B cell (primary cell): ENCODE measurements around the gene SECTM1. TPM values are rescaled to one million over a fixed set of nuclear protein-coding genes. Genes with fewer than 3 reads are reported as not detected.

ENCODE experiments used
- ATAC-seq: fragments of 200-7000 bp; cut with Tn5 transposase; one replicate; pipeline ENCODE4 v1.10.0; 2021; ENCODE audit warnings: low read depth, mild to moderate bottlenecking, moderate number of reproducible peaks, moderate library complexity
- CTCF ChIA-PET: fragments of 350-600 bp; sonication (Branson Sonifier 250); formaldehyde crosslinking; loops from one replicate; lab custom pipeline; 2021; ENCODE audit warnings: antibody characterized with exemption, inconsistent platforms; lab: Charles Lee
- POLR2A ChIA-PET: fragments of 350-600 bp; sonication (Branson Sonifier 250); formaldehyde crosslinking; loops from one replicate; lab custom pipeline; 2021; ENCODE audit warnings: antibody characterized with exemption; lab: Charles Lee
- DNase-seq: peaks from one replicate; pipeline ENCODE4 v3.0.0; 2013
- H2AFZ ChIP-seq: 2 replicates; pipeline ENCODE4 v1.6.1; 2012; ENCODE audit warnings: mild to moderate bottlenecking, low read depth, low read length; ENCODE audit not compliant: insufficient read depth, poor library complexity, severe bottlenecking
- H3K27ac ChIP-seq, 2 donors: 1 replicate in 1 of 2; 2 replicates in 1 of 2; pipeline ENCODE4 v1.5.1; 2012 to 2013; ENCODE audit warnings: low read length in 2 of 2, mild to moderate bottlenecking in 2 of 2, moderate library complexity in 1 of 2
- H3K27me3 ChIP-seq, 4 experiments: fragments of 200-600 bp in 1 of 4; sonication (generic) in 1 of 4; replicated peaks in 1 of 4; 1 replicate in 2 of 4; 2 replicates in 2 of 4; pipeline versions ENCODE4 v1.6.1 to v1.7.0; 2013 to 2016; ENCODE audit warnings: low read length in 3 of 4, mild to moderate bottlenecking in 2 of 4, mixed read lengths in 1 of 4, moderate library complexity in 1 of 4; ENCODE audit not compliant: insufficient read depth in 4 of 4, control insufficient read depth in 3 of 4; ENCODE audit errors: control extremely low read depth in 1 of 4
- H3K36me3 ChIP-seq, 2 experiments: replicated peaks in 1 of 2; 1 replicate in 1 of 2; 2 replicates in 1 of 2; pipeline versions ENCODE4 v1.6.1 to v1.7.1; 2013; ENCODE audit warnings: low read length in 1 of 2; ENCODE audit not compliant: insufficient read depth in 2 of 2, control insufficient read depth in 1 of 2; ENCODE audit errors: control extremely low read depth in 1 of 2, extremely low read depth in 1 of 2
- H3K4me1 ChIP-seq, 2 donors: fragments of 200-600 bp in 1 of 2; sonication (generic) in 1 of 2; 1 replicate in 1 of 2; 2 replicates in 1 of 2; pipeline versions ENCODE4 v1.5.1 to v1.6.1; 2013 to 2017; ENCODE audit warnings: low read length in 2 of 2; ENCODE audit not compliant: control insufficient read depth in 2 of 2, insufficient read depth in 2 of 2
- H3K4me2 ChIP-seq: replicated peaks from 2 replicates; pipeline ENCODE3; 2012; ENCODE audit warnings: mild to moderate bottlenecking, low read depth, low read length; ENCODE audit not compliant: poor library complexity, severe bottlenecking
- H3K4me3 ChIP-seq, 5 experiments: fragments of 200-600 bp in 1 of 5; sonication (generic) in 1 of 5; 1 replicate in 3 of 5; 2 replicates in 2 of 5; pipeline versions ENCODE4 v1.5.1 to v1.7.0; 2011 to 2016; ENCODE audit warnings: low read length in 4 of 5, mild to moderate bottlenecking in 4 of 5, low read depth in 2 of 5, control low read depth in 1 of 5, moderate library complexity in 1 of 5; ENCODE audit not compliant: insufficient read depth in 1 of 5; ENCODE audit errors: control extremely low read depth in 1 of 5, extremely low read depth in 1 of 5
- H3K79me2 ChIP-seq: fragments of 200-600 bp; sonication (generic); one replicate; pipeline ENCODE4 v1.6.0; 2016; ENCODE audit warnings: low read length; ENCODE audit not compliant: control insufficient read depth, insufficient read depth
- H3K9ac ChIP-seq: fragments of 200-600 bp; sonication (generic); 2 replicates; pipeline ENCODE4 v1.6.1; 2017; ENCODE audit warnings: mild to moderate bottlenecking, low read length, moderate library complexity
- H3K9me3 ChIP-seq, 3 donors: one replicate each; pipeline versions ENCODE4 v1.6.1 to v1.7.1; 2013; ENCODE audit warnings: low read length in 2 of 3; ENCODE audit not compliant: control insufficient read depth in 2 of 3, insufficient read depth in 1 of 3; ENCODE audit errors: control extremely low read depth in 1 of 3
- H4K20me1 ChIP-seq: 2 replicates; pipeline ENCODE4 v1.6.0; 2012; ENCODE audit warnings: mild to moderate bottlenecking, low read length; ENCODE audit not compliant: insufficient read depth, control insufficient read depth, poor library complexity, severe bottlenecking
- H3K27ac Mint-ChIP-seq: one replicate; pipeline ENCODE4 v1.8.0; 2021; ENCODE audit warnings: mixed read lengths
- H3K27me3 Mint-ChIP-seq: one replicate; pipeline ENCODE4 v1.8.0; 2021; ENCODE audit warnings: mixed read lengths
- H3K4me1 Mint-ChIP-seq: one replicate; pipeline ENCODE4 v1.8.0; 2021; ENCODE audit warnings: mixed read lengths
- H3K4me3 Mint-ChIP-seq: one replicate; pipeline ENCODE4 v1.8.0; 2021; ENCODE audit warnings: mixed read lengths
- H3K9me3 Mint-ChIP-seq: one replicate; pipeline ENCODE4 v1.8.0; 2022; ENCODE audit warnings: mixed read lengths; ENCODE audit not compliant: insufficient read depth
- EZH2 ChIP-seq: IDR thresholded peaks from 2 replicates; pipeline ENCODE4 v1.6.1; 2012; ENCODE audit warnings: borderline replicate concordance, low read depth, mild to moderate bottlenecking, moderate library complexity, low read length; ENCODE audit not compliant: insufficient read depth, poor library complexity, severe bottlenecking
- WGBS: methylation state at CpG from one replicate; pipeline ENCODE4 v1.1.5; 2013; ENCODE audit warnings: missing lambda C conversion rate; ENCODE audit not compliant: insufficient coverage; 5-methylcytosine and 5-hydroxymethylcytosine counted together
- intact Hi-C: fragments of 100-400 bp; cut with micrococcal nuclease; formaldehyde crosslinking; loops from one replicate; pipeline ENCODE4 v1.10.0; 2022
- polyA plus RNA-seq: library from polyadenylated mRNA; depleted of rRNA; stranded (reverse); fragments of >200 nt; gene quantifications from 2 replicates; pipeline ENCODE4 v1.2.3, GENCODE V29; 2012
- total RNA-seq, 2 donors: library from RNA; stranded (reverse); fragments of 120-200 nt in 1 of 2; gene quantifications; 1 replicate in 1 of 2; 2 replicates in 1 of 2; pipeline versions ENCODE4 v1.2.3 to v1.2.4, GENCODE V29; 2013 to 2022
- TF ChIP-seq, protein P1 (sequence below): fragments of 200-600 bp; IDR thresholded peaks from one replicate; pipeline ENCODE4 v1.8.0; 2022; ENCODE audit warnings: antibody characterized with exemption, mild to moderate bottlenecking

Gene SECTM1
- total and polyA plus RNA-seq, 2 donors (not counting 1 experiment from before 2014, with no cell fraction given): 0.17 to 1.2 TPM

DNA sequence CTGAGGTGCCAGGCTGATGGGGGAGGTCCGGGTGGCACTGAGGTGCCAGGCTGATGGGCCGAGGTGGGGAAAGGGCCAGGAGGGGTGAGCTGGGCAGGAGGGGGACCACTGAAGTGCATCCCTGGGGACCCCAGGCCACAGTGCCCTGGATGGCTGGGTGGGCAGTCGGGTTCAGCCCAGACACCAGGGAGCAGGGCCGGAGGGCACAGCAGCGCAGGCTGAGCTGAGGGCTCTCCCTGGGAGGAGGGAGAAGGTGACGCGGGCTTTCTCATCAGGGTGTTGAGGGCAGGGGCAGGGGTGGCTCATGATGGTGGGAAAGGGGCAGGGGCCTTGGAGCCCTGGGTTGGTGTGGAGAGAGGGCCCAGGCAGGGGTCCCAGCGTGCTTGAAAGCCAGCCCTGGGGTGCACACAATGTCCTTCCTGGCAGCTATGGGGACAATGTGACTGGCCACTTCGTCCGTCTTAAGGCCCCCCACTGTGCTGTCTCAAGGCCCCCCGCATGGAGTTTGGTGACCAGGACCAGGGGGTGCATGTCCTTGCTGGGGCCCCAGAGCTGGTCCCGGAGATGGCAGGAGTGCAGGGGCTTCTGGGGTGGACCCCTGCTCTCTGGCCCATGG, 32.2 kb downstream of the SECTM1 start:
- Mint-ChIP-seq H3K27me3 (no peaks in the 10 kb centered on the region), H3K4me1 (peaks cover 57% of the 10 kb centered on the region), H3K4me3 (peak overlapping the region; percentile 99), H3K9me3 (no peaks in the 10 kb centered on the region), H3K27ac (peak overlapping the region; percentile 88)
- DNase-seq: no peak
- intact Hi-C loops: loop anchor here (1.0 kb wide), 1 partner anchor 20 kb away; no protein-coding TSS in a partner anchor
- Histone ChIP-seq H3K4me2 (peak overlapping the region; percentile 74), H3K36me3 (no peaks in the 10 kb centered on the region), H3K4me1 (peaks cover 51 to 72% of the 10 kb centered on the region in 2 donors), H2AFZ (peak overlapping the region; percentile 61), H3K27me3 (no peaks in the 10 kb centered on the region), H3K9me3 (no peaks in the 10 kb centered on the region), H3K4me3 (peak overlapping the region in 1 of 5 experiments; percentile 33), H3K9ac (peak overlapping the region; percentile 21), H3K79me2 (no peaks in the 10 kb centered on the region), H4K20me1 (no peaks in the 10 kb centered on the region), H3K27ac (no peak overlapping the region)
- no peak for TF ChIP-seq EZH2
- TF ChIP-seq, protein P1, sequence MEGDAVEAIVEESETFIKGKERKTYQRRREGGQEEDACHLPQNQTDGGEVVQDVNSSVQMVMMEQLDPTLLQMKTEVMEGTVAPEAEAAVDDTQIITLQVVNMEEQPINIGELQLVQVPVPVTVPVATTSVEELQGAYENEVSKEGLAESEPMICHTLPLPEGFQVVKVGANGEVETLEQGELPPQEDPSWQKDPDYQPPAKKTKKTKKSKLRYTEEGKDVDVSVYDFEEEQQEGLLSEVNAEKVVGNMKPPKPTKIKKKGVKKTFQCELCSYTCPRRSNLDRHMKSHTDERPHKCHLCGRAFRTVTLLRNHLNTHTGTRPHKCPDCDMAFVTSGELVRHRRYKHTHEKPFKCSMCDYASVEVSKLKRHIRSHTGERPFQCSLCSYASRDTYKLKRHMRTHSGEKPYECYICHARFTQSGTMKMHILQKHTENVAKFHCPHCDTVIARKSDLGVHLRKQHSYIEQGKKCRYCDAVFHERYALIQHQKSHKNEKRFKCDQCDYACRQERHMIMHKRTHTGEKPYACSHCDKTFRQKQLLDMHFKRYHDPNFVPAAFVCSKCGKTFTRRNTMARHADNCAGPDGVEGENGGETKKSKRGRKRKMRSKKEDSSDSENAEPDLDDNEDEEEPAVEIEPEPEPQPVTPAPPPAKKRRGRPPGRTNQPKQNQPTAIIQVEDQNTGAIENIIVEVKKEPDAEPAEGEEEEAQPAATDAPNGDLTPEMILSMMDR: no peak
- ChIA-PET POLR2A (interaction anchor here (0.6 to 2.3 kb wide), 4 partner anchors 9 to 95 kb away, joined by 4 to 11 read pairs (median 6); partner anchors contain the start of genes CSNK1D and SLC16A3), CTCF (interaction anchor here (0.6 to 6.4 kb wide), 20 partner anchors 9 to 281 kb away, joined by 3 to 68 read pairs (median 6); partner anchors contain the start of genes CD7 and CSNK1D)
- 79% methylated on average over 12 of the region's 12 CpGs for WGBS
- no peak for ATAC-seq
